ENCODE results near the gene ZFP36.
"Not testable (repeated sequence)": the region's sequence is repeated elsewhere in the genome, so short reads cannot be mapped to it uniquely, and the experiment has no call there.

The ZFP36 gene

GRCh38 chr19:39406656-39407409 is at the start of gene ZFP36:
ZFP36 (plus strand) TSS chr19:39406847; CDS start chr19:39406905, 58 bp downstream.
- peak; percentile 54 for DNase-seq

- no peak for DNase-seq
Observed at GRCh38 chr19:39359026-39359425, 47.6 kb upstream of the ZFP36 start.

- DNase-seq: no peak
Observed at GRCh38 chr19:39360599-39360998, 46.0 kb upstream of the ZFP36 start.

GRCh38 chr19:39362682-39363657 is 43.7 kb upstream of the ZFP36 start:
- no peak for DNase-seq

- DNase-seq: no peak
Observed at GRCh38 chr19:39363901-39364457, 42.7 kb upstream of the ZFP36 start.

- DNase-seq: no peak
Observed at GRCh38 chr19:39365531-39365930, 41.1 kb upstream of the ZFP36 start.

- no peak for DNase-seq
Observed at GRCh38 chr19:39369200-39369599, 37.4 kb upstream of the ZFP36 start.

- no peak for DNase-seq
Observed at GRCh38 chr19:39370735-39371134, 35.9 kb upstream of the ZFP36 start.

GRCh38 chr19:39372047-39372802 is 34.4 kb upstream of the ZFP36 start:
- no peak for DNase-seq

GRCh38 chr19:39372941-39373340 is 33.7 kb upstream of the ZFP36 start:
- no peak for DNase-seq

GRCh38 chr19:39375929-39376328 is 30.7 kb upstream of the ZFP36 start:
- DNase-seq: no peak

- DNase-seq: no peak
Observed at GRCh38 chr19:39377373-39378362, 29.0 kb upstream of the ZFP36 start.

GRCh38 chr19:39379366-39379765 is 27.3 kb upstream of the ZFP36 start:
- not testable (repeated sequence) for DNase-seq

GRCh38 chr19:39379865-39380396 is 26.7 kb upstream of the ZFP36 start:
- DNase-seq: no peak

- DNase-seq: no peak
Observed at GRCh38 chr19:39380521-39381502, 25.8 kb upstream of the ZFP36 start.

- no peak for DNase-seq
Observed at GRCh38 chr19:39381910-39382611, 24.6 kb upstream of the ZFP36 start.

GRCh38 chr19:39382991-39383828 is 23.4 kb upstream of the ZFP36 start:
- no peak for DNase-seq
